ENCODE data around the gene FABP3. TPM values are rescaled to one million over a fixed set of nuclear protein-coding genes. Genes with fewer than 3 reads are reported as not detected.

Gene FABP3
- total and polyA plus RNA-seq, 2 experiments from 2014 or later: 19.3 to 50.2 TPM

GRCh38 chr1:31382379-31382989 is 9.6 kb upstream of the FABP3 start:
- peaks cover 11% of the 10 kb centered on the region; the same call in 2 of the 3 replicates for H3K4me1 Mint-ChIP-seq

More at GRCh38 chr1:31382379-31382989, 9.6 kb upstream of the FABP3 start:
- Histone ChIP-seq H3K27me3 (ENCODE audit: insufficient read depth) (no peaks in the 10 kb centered on the region), H3K9me2 (ENCODE audit: insufficient read depth) (no peaks in the 10 kb centered on the region), H3K27ac (ENCODE audit: low read depth) (no peak overlapping the region), H3K36me3 (ENCODE audit: insufficient read depth) (no peaks in the 10 kb centered on the region), H2AFZ (no peak overlapping the region), H3K79me2 (replicated peaks; ENCODE audit: insufficient read depth) (no peaks in the 10 kb centered on the region), H3K4me3 (no peak overlapping the region), H3F3A (replicated peaks; ENCODE audit: low read depth) (no peaks in the 10 kb centered on the region), H3K4me1 (ENCODE audit: insufficient read depth) (no peaks in the 10 kb centered on the region), H3K4me2 (no peak overlapping the region), H4K20me1 (replicated peaks; ENCODE audit: insufficient read depth) (no peaks in the 10 kb centered on the region)
- no peaks in the 10 kb centered on the region for H3K36me3 Mint-ChIP-seq (ENCODE audit: low read depth)
- no peak overlapping the region for H3K4me3 Mint-ChIP-seq
- no peak for ATAC-seq
- no peak overlapping the region for H3K27ac Mint-ChIP-seq
- TF ChIP-seq CTCF (conservative IDR thresholded peaks at IDR 0.05; ENCODE audit: low read depth in 2 of 2) (no peak), EZH2phosphoT487 (IDR thresholded peaks at IDR 0.05; ENCODE audit: unreplicated experiment) (no peak), REST (IDR thresholded peaks at IDR 0.05; ENCODE audit: unreplicated experiment) (no peak), ZNF114 (CRISPR knock-in tag; IDR thresholded peaks at IDR 0.05) (no peak), NANOG (IDR thresholded peaks at IDR 0.05; ENCODE audit: borderline replicate concordance) (no peak), POLR2AphosphoS5 (IDR thresholded peaks at IDR 0.05; ENCODE audit: low read depth) (no peak), ETS1 (IDR thresholded peaks at IDR 0.05) (no peak), ZNF462 (CRISPR knock-in tag; IDR thresholded peaks at IDR 0.05) (no peak), ZNF331 (CRISPR knock-in tag; IDR thresholded peaks at IDR 0.05; ENCODE audit: low read depth) (no peak), STAT1 (IDR thresholded peaks at IDR 0.05; ENCODE audit: unreplicated experiment) (no peak), CREB1 (CRISPR knock-in tag; IDR thresholded peaks at IDR 0.05; ENCODE audit: low read depth) (no peak), JUNB (IDR thresholded peaks at IDR 0.05; ENCODE audit: unreplicated experiment) (no peak), EZH2 (IDR thresholded peaks at IDR 0.05; ENCODE audit: low read depth, unreplicated experiment) (no peak)
- no peaks in the 10 kb centered on the region for H3K9me3 Mint-ChIP-seq
- peaks cover 16% of the 10 kb centered on the region for H3K27me3 Mint-ChIP-seq (ENCODE audit: insufficient read depth, low read depth, poor library complexity)
- no peak for DNase-seq (ENCODE audit: low spot score)
